Prostate gland (tissue), 2 donors: ENCODE data around the gene ARAP2.

Experiments used
- CTCF ChIP-seq, 4 experiments: fragments of 200-600 bp in 2 of 4; fragments of 450-650 bp in 2 of 4; sonication (generic) in 2 of 4; IDR thresholded peaks; 1 replicate in 3 of 4; 2 replicates in 1 of 4; pipeline ENCODE4 v1.5.1; 2016 to 2019; ENCODE audit warnings: antibody characterized with exemption in 4 of 4, mild to moderate bottlenecking in 2 of 4, moderate library complexity in 2 of 4
- POLR2A ChIP-seq: fragments of 450-650 bp; IDR thresholded peaks from one replicate; pipeline ENCODE4 v1.6.1; 2016; ENCODE audit warnings: antibody characterized with exemption, mild to moderate bottlenecking
- POLR2AphosphoS5 ChIP-seq: sonication (generic); formaldehyde crosslinking; IDR thresholded peaks from one replicate; pipeline ENCODE4 v1.6.1; 2017; ENCODE audit warnings: antibody characterized with exemption

GRCh38 chr4:36177946-36178345, 66.4 kb downstream of the ARAP2 start:
- TF ChIP-seq CTCF (IDR thresholded peaks at IDR 0.05) = no peak
- no peak for TF ChIP-seq POLR2AphosphoS5
- no peak for TF ChIP-seq POLR2A
